Hepatocyte (in vitro differentiated cells): ENCODE results near the gene NLRX1. TPM values are rescaled to one million over a fixed set of nuclear protein-coding genes. Genes with fewer than 3 reads are reported as not detected.

Source experiments
- DNase-seq: peaks from one replicate; pipeline ENCODE4 v3.0.0-alpha.2; 2016; ENCODE audit warnings: low spot score
- H2AFZ ChIP-seq: fragments of 200-600 bp; sonication (generic); 2 replicates; pipeline ENCODE4 v1.6.0; 2016; ENCODE audit warnings: antibody characterized with exemption, mild to moderate bottlenecking
- H3K27ac ChIP-seq: fragments of 200-600 bp; sonication (generic); 2 replicates; pipeline ENCODE4 v1.5.1; 2016; ENCODE audit warnings: mild to moderate bottlenecking
- H3K27me3 ChIP-seq: fragments of 200-600 bp; sonication (generic); 2 replicates; pipeline ENCODE4 v1.6.1; 2016
- H3K36me3 ChIP-seq: fragments of 200-600 bp; sonication (generic); replicated peaks from 2 replicates; pipeline ENCODE4 v1.5.1; 2016; ENCODE audit warnings: low read depth; ENCODE audit not compliant: insufficient read depth
- H3K4me1 ChIP-seq: fragments of 200-600 bp; sonication (generic); 2 replicates; pipeline ENCODE4 v1.5.1; 2016; ENCODE audit warnings: mild to moderate bottlenecking, moderate library complexity; ENCODE audit not compliant: insufficient read depth
- H3K4me2 ChIP-seq: fragments of 200-600 bp; sonication (generic); 2 replicates; pipeline ENCODE4 v1.6.0; 2016
- H3K4me3 ChIP-seq: fragments of 200-600 bp; sonication (generic); 2 replicates; pipeline ENCODE4 v1.5.1; 2016; ENCODE audit warnings: mild to moderate bottlenecking
- H3K79me2 ChIP-seq: fragments of 200-600 bp; sonication (generic); 2 replicates; pipeline ENCODE4 v1.6.0; 2017; ENCODE audit warnings: mild to moderate bottlenecking
- H3K9me2 ChIP-seq: fragments of 200-600 bp; sonication (generic); replicated peaks from 2 replicates; pipeline ENCODE4 v1.6.0; 2017; ENCODE audit warnings: mild to moderate bottlenecking; ENCODE audit not compliant: insufficient read depth
- H3K9me3 ChIP-seq: fragments of 200-600 bp; sonication (generic); 2 replicates; pipeline ENCODE4 v1.5.1; 2016; ENCODE audit warnings: low read depth, mild to moderate bottlenecking
- H4K20me1 ChIP-seq: fragments of 200-600 bp; sonication (generic); 2 replicates; pipeline ENCODE4 v1.6.0; 2016; ENCODE audit warnings: mild to moderate bottlenecking; ENCODE audit not compliant: insufficient read depth, poor library complexity, severe bottlenecking
- CTCF ChIP-seq: fragments of 200-600 bp; sonication (generic); IDR thresholded peaks from 2 replicates; pipeline ENCODE4 v1.5.1; 2016; ENCODE audit warnings: antibody characterized with exemption, mild to moderate bottlenecking; ENCODE audit not compliant: poor library complexity
- EZH2 ChIP-seq: fragments of 200-600 bp; sonication (generic); IDR thresholded peaks from 2 replicates; pipeline ENCODE4 v1.6.1; 2016; ENCODE audit warnings: antibody characterized with exemption, mild to moderate bottlenecking, borderline replicate concordance
- EZH2phosphoT487 ChIP-seq: fragments of 200-600 bp; sonication (generic); IDR thresholded peaks from one replicate; pipeline ENCODE4 v1.6.1; 2018; ENCODE audit warnings: antibody characterized with exemption, mild to moderate bottlenecking, low read depth, moderate library complexity; ENCODE audit not compliant: unreplicated experiment, severe bottlenecking
- WGBS: methylation state at CpG from one replicate; pipeline ENCODE4 v1.1.6; 2016; ENCODE audit warnings: low lambda C conversion rate; ENCODE audit errors: missing lambda C conversion rate; 5-methylcytosine and 5-hydroxymethylcytosine counted together
- polyA plus RNA-seq: library from polyadenylated mRNA; unstranded; fragments of >200 nt; fragmentation: Nextera tagmentation; extraction: Ambion mirVana; gene quantifications from 2 replicates; pipeline ENCODE4 v1.2.1, GENCODE V29; 2016
- total RNA-seq: library from RNA; depleted of rRNA; stranded (reverse); fragments of >200 nt; gene quantifications from 2 replicates; pipeline ENCODE4 v1.2.3, GENCODE V29; 2014

Gene NLRX1
- total and polyA plus RNA-seq, 2 experiments from 2014 or later, result 9.4 to 13.3 TPM

GRCh38 chr11:119152043-119152442, 16.5 kb upstream of the NLRX1 start:
- Histone ChIP-seq H3K9me2 (no peaks in the 10 kb centered on the region), H3K4me1 (no peaks in the 10 kb centered on the region), H3K79me2 (no peaks in the 10 kb centered on the region), H3K36me3 (no peaks in the 10 kb centered on the region), H3K9me3 (no peaks in the 10 kb centered on the region), H3K27me3 (peaks cover 41% of the 10 kb centered on the region), H2AFZ (no peak overlapping the region), H3K27ac (no peak overlapping the region), H3K4me3 (no peak overlapping the region), H4K20me1 (no peaks in the 10 kb centered on the region), H3K4me2 (no peak overlapping the region)
- no peak for DNase-seq
- WGBS, result 85% methylated on average over 9 of the region's 9 CpGs
- TF ChIP-seq EZH2 (no peak), CTCF (no peak), EZH2phosphoT487 (no peak)

GRCh38 chr11:119152604-119153003, 15.9 kb upstream of the NLRX1 start:
- H3K27ac ChIP-seq, result no peak overlapping the region
- H4K20me1 ChIP-seq, result no peaks in the 10 kb centered on the region
- H2AFZ ChIP-seq, result no peak overlapping the region
- no peak overlapping the region for H3K4me3 ChIP-seq
- H3K36me3 ChIP-seq, result no peaks in the 10 kb centered on the region
- DNase-seq, result no peak
- no peak for TF ChIP-seq EZH2phosphoT487
- TF ChIP-seq CTCF, result no peak
- TF ChIP-seq EZH2, result no peak
- H3K4me2 ChIP-seq, result no peak overlapping the region
- no peaks in the 10 kb centered on the region for H3K4me1 ChIP-seq
- no peaks in the 10 kb centered on the region for H3K9me3 ChIP-seq
- H3K79me2 ChIP-seq, result no peaks in the 10 kb centered on the region
- peaks cover 35% of the 10 kb centered on the region for H3K27me3 ChIP-seq
- WGBS, result 88% methylated on average over 4 of the region's 4 CpGs
- H3K9me2 ChIP-seq, result no peaks in the 10 kb centered on the region

GRCh38 chr11:119153049-119153818, 15.3 kb upstream of the NLRX1 start:
- no peak overlapping the region for H3K4me2 ChIP-seq
- H3K4me3 ChIP-seq, result no peak overlapping the region
- H3K9me2 ChIP-seq, result no peaks in the 10 kb centered on the region
- H2AFZ ChIP-seq, result no peak overlapping the region
- WGBS, result 78% methylated on average over 9 of the region's 9 CpGs
- peaks cover 29% of the 10 kb centered on the region for H3K27me3 ChIP-seq
- no peak for DNase-seq
- no peaks in the 10 kb centered on the region for H3K36me3 ChIP-seq
- no peaks in the 10 kb centered on the region for H4K20me1 ChIP-seq
- TF ChIP-seq CTCF (no peak), EZH2phosphoT487 (no peak), EZH2 (no peak)
- no peak overlapping the region for H3K27ac ChIP-seq
- H3K79me2 ChIP-seq, result no peaks in the 10 kb centered on the region
- H3K9me3 ChIP-seq, result no peaks in the 10 kb centered on the region
- H3K4me1 ChIP-seq, result no peaks in the 10 kb centered on the region
